HG02943 (cell line): ENCODE measurements around the gene IDH3B.

Source experiments
- ATAC-seq: cut with Tn5 transposase; IDR thresholded peaks from one replicate; pipeline ENCODE4 v1.9.1; 2021; ENCODE audit warnings: mild to moderate bottlenecking, low read depth, moderate library complexity; ENCODE audit not compliant: unreplicated experiment

The IDH3B gene

GRCh38 chr20:2624190-2624589, 39.8 kb downstream of the IDH3B start:
- ATAC-seq, result no peak

DNA sequence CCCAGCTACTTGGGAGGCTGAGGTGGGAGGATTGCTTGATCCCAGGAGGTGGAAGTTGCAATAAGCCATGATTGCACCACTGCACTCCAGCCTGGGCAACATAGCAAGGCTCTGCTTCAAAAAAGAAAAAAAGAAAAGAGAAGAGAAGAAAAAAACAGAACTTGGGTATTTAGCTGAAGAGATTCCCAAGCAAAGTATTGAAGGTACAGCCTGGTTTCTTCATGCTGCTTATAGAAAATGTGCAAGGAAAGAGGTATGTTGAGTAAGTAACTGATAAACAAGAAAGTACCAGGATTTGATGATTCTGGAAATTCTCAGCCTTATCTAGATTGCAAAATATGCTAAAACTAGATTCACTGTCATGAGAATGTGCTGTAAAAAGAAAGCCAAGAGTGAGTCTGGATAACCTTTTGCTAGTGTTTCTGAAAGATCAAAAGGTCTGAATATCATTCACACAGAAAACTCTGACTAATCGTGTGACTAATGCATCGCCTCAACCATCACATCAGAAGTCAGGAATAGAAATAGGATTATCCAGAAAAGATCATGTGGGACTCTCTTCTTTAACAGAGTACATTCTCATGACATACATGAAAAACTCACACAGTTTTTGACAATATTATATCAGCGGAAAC, 43.9 kb downstream of the IDH3B start:
- no peak for ATAC-seq

- ATAC-seq, result no peak
Measured at GRCh38 chr20:2619337-2619736, 44.7 kb downstream of the IDH3B start.

DNA sequence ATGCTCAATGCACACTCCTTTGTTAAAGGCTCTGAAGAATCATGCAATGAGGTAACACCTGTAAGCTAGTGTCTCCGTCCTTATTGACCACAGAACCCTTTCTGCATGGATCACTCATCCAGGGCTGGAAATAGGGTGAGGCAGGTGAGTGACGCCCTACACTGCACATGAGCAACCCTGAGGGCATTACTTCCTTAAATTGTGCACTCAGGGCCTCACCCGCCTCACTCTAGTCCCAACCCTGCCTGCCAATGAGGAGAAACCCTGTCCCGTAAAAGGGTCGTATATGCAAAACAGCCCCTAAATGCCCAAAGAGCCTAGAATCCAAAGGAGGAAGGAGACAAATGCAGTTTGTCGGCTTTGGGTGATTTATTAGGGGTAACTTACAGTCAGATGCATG, 45.2 kb downstream of the IDH3B start:
- ATAC-seq, result no peak

DNA sequence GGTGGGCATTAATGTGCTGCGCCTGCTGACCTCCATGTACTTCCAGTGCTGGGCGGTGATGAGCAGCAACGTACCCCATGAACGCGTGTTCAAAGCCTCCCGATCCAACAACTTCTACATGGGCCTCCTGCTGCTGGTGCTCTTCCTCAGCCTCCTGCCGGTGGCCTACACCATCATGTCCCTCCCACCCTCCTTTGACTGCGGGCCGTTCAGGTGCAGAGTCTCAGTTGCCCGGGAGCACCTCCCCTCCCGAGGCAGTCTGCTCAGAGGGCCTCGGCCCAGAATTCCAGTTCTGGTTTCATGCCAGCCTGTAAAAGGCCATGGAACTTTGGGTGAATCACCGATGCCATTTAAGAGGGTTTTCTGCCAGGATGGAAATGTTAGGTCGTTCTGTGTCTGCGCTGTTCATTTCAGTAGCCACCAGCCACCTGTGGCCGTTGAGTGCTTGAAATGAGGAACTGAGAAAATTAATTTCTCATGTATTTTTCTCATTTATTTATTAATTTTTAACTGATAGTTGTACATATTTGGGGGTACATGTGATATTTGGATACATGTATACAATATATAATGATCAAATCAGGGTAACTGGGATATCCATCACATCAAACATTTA, 46.8 kb downstream of the IDH3B start:
- no peak for ATAC-seq

- no peak for ATAC-seq
Measured at GRCh38 chr20:2616634-2617033, 47.4 kb downstream of the IDH3B start.

DNA sequence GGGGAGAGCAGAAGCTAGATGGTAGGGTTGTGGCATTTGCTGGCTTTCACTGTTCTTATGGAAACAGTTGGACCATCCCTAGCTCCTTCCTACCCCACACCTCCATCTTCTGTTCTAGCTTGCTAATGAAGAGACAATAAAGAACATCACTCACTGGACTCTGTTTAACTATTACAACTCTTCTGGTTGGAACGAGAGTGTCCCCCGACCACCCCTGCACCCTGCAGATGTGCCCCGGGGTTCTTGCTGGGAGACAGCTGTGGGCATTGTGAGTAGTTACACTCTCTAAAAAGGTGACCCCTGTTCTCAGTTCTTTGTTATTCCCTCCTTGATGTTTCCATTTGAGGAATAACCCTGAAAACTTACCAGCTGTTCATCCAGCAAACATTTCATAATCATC, 51.9 kb downstream of the IDH3B start:
- no peak for ATAC-seq

DNA sequence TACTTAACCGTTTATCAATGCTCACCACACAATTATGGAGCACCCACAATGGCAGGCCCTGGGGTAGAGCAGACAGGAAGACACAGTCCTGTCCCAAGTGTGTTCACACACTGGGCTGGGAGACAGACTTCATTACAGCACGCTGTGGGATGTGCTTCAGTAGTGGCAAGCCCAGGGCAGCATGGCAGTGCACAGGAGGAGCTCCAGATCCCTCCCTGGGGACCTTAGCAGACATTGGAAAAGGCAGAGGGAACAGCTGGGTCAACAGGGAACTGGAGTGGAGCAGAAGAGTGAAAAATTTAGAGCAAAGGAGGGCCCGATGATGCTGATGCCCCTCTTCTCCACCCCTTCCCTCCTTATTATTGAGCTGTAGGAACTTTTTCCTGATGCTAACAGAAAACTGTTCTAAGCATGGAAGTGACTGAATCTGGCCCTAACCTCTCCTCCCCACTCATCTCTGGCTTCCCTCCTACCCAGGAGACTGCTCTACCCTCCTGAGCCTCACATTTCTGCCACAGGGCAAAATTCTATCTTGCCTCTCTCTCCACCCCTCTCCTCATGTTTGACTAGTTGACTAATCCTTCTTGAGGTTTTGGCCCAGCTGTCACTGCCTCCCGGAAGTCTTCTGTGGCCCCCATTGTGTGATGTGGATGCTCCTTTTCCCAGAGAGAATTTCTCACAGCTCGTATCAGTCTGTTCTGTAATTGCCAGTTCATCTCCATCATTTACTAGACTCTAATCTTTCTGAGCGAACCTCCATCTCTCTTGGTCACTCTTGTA, 52.9 kb downstream of the IDH3B start:
- ATAC-seq, result no peak

- no peak for ATAC-seq
Measured at GRCh38 chr20:2610326-2610725, 53.7 kb downstream of the IDH3B start.
